Retina (tissue), 1 donor: ENCODE data around the gene C2orf49.

Experiments
- DNase-seq: peaks from one replicate; pipeline ENCODE4 v3.0.0-alpha.2; 2016

The C2orf49 gene

GRCh38 chr2:105384861-105385260, 47.5 kb downstream of the C2orf49 start:
- DNase-seq, result no peak

GRCh38 chr2:105385731-105386540, 48.6 kb downstream of the C2orf49 start:
- DNase-seq, result no peak

GRCh38 chr2:105387225-105387624, 49.9 kb downstream of the C2orf49 start:
- DNase-seq, result no peak

GRCh38 chr2:105388971-105389381, 51.6 kb downstream of the C2orf49 start:
- DNase-seq, result no peak

GRCh38 chr2:105390454-105390853, 53.1 kb downstream of the C2orf49 start:
- DNase-seq, result no peak

- no peak for DNase-seq
These were observed 53.8 kb downstream of the C2orf49 start for GRCh38 chr2:105391058-105391627.

- no peak for DNase-seq
These were observed 54.7 kb downstream of the C2orf49 start for GRCh38 chr2:105391763-105392662.

GRCh38 chr2:105393373-105394055, 56.2 kb downstream of the C2orf49 start:
- no peak for DNase-seq

- no peak for DNase-seq
These were observed 57.7 kb downstream of the C2orf49 start for GRCh38 chr2:105394951-105395611.

- no peak for DNase-seq
These were observed 58.4 kb downstream of the C2orf49 start for GRCh38 chr2:105395691-105396090.

- DNase-seq, result no peak
These were observed 59.1 kb downstream of the C2orf49 start for GRCh38 chr2:105396254-105397024.

- DNase-seq, result no peak
These were observed 59.8 kb downstream of the C2orf49 start for GRCh38 chr2:105397025-105397722.

- no peak for DNase-seq
These were observed 60.6 kb downstream of the C2orf49 start for GRCh38 chr2:105397953-105398335.

GRCh38 chr2:105398336-105399206, 61.2 kb downstream of the C2orf49 start, which contains the start of gene FHL2:
Gene FHL2 (minus strand): TSS chr2:105399051. CDS start chr2:105386516, 12,535 bp downstream.
- DNase-seq, result peak; percentile 88
